ENCODE measurements around the gene CALML3.

Gene CALML3

GRCh38 chr10:5490698-5491464, 33.9 kb upstream of the CALML3 start:
- H3K4me3 ChIP-seq (ENCODE audit: low read length): no peak overlapping the region
- DNase-seq (ENCODE audit: low read depth, low spot score): no peak

GRCh38 chr10:5491477-5491876, 33.3 kb upstream of the CALML3 start:
- no peak for DNase-seq (ENCODE audit: low read depth, low spot score)

GRCh38 chr10:5492322-5492855, 32.4 kb upstream of the CALML3 start:
- H3K4me3 ChIP-seq (ENCODE audit: low read length): no peak overlapping the region
- no peak for DNase-seq (ENCODE audit: low read depth, low spot score)

More at GRCh38 chr10:5491477-5491876, 33.3 kb upstream of the CALML3 start:
- no peak overlapping the region for H3K4me3 ChIP-seq (ENCODE audit: low read length)

GRCh38 chr10:5492929-5493576, 31.7 kb upstream of the CALML3 start:
- H3K4me3 ChIP-seq (ENCODE audit: low read length): no peak overlapping the region
- no peak for DNase-seq (ENCODE audit: low read depth, low spot score)

GRCh38 chr10:5493691-5494090, 31.1 kb upstream of the CALML3 start:
- no peak for DNase-seq (ENCODE audit: low read depth, low spot score)
- no peak overlapping the region for H3K4me3 ChIP-seq (ENCODE audit: low read length)

GRCh38 chr10:5494611-5495010, 30.1 kb upstream of the CALML3 start:
- H3K4me3 ChIP-seq (ENCODE audit: low read length): no peak overlapping the region
- no peak for DNase-seq (ENCODE audit: low read depth, low spot score)

- DNase-seq (ENCODE audit: low read depth, low spot score): no peak
- H3K4me3 ChIP-seq (ENCODE audit: low read length): no peak overlapping the region
Measured at GRCh38 chr10:5496261-5497250, 28.2 kb upstream of the CALML3 start.

- no peak for DNase-seq (ENCODE audit: low read depth, low spot score)
- H3K4me3 ChIP-seq (ENCODE audit: low read length): no peak overlapping the region
Measured at GRCh38 chr10:5497289-5497688, 27.5 kb upstream of the CALML3 start.

- no peak for DNase-seq (ENCODE audit: low read depth, low spot score)
Measured at GRCh38 chr10:5497948-5498730, 26.6 kb upstream of the CALML3 start.

GRCh38 chr10:5498791-5499492, 25.8 kb upstream of the CALML3 start:
- no peak overlapping the region for H3K4me3 ChIP-seq (ENCODE audit: low read length)
- no peak for DNase-seq (ENCODE audit: low read depth, low spot score)

More at GRCh38 chr10:5497948-5498730, 26.6 kb upstream of the CALML3 start:
- no peak overlapping the region for H3K4me3 ChIP-seq (ENCODE audit: low read length)

GRCh38 chr10:5499493-5500140, 25.1 kb upstream of the CALML3 start, which contains the start of gene CALML5:
CALML5 (minus strand) TSS chr10:5499570; CDS start chr10:5499438, 132 bp downstream.
- DNase-seq (ENCODE audit: low read depth, low spot score): no peak
- H3K4me3 ChIP-seq (ENCODE audit: low read length): no peak within 1 kb of the TSS

GRCh38 chr10:5500162-5500670, 24.5 kb upstream of the CALML3 start:
- DNase-seq (ENCODE audit: low read depth, low spot score): no peak
- no peak overlapping the region for H3K4me3 ChIP-seq (ENCODE audit: low read length)

GRCh38 chr10:5500910-5501309, 23.9 kb upstream of the CALML3 start:
- no peak overlapping the region for H3K4me3 ChIP-seq (ENCODE audit: low read length)
- no peak for DNase-seq (ENCODE audit: low read depth, low spot score)

GRCh38 chr10:5502061-5502521, 22.7 kb upstream of the CALML3 start:
- DNase-seq (ENCODE audit: low read depth, low spot score): no peak
- no peak overlapping the region for H3K4me3 ChIP-seq (ENCODE audit: low read length)

- DNase-seq (ENCODE audit: low read depth, low spot score): no peak
Measured at GRCh38 chr10:5502571-5503476, 21.9 kb upstream of the CALML3 start.

GRCh38 chr10:5503477-5503835, 21.3 kb upstream of the CALML3 start:
- DNase-seq (ENCODE audit: low read depth, low spot score): no peak
- no peak overlapping the region for H3K4me3 ChIP-seq (ENCODE audit: low read length)

More at GRCh38 chr10:5502571-5503476, 21.9 kb upstream of the CALML3 start:
- H3K4me3 ChIP-seq (ENCODE audit: low read length): no peak overlapping the region

Data from Jurkat, Clone E6-1 (cell line).